ENCODE results near the gene SVEP1.

DNA sequence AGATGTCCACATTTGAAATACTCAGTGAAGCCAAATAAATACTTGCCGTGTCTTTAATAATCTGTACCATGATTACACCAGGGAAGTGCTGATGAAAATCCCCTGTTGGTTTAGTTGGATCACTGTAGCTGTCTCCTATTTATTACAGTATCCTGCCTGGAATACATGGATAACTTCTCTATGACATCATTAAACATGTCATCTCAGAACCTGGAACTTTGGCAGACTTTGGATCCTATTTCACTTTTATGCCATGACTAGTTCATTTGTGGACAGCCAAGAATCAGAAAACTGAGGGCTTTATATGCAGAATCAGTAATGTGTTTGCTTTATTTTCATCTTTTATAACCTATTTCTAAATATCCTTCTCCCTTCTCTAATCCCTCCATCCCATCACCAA is 241.8 kb downstream of the SVEP1 start, which contains the start of gene TXNDC8:
- TF ChIP-seq, protein P1, sequence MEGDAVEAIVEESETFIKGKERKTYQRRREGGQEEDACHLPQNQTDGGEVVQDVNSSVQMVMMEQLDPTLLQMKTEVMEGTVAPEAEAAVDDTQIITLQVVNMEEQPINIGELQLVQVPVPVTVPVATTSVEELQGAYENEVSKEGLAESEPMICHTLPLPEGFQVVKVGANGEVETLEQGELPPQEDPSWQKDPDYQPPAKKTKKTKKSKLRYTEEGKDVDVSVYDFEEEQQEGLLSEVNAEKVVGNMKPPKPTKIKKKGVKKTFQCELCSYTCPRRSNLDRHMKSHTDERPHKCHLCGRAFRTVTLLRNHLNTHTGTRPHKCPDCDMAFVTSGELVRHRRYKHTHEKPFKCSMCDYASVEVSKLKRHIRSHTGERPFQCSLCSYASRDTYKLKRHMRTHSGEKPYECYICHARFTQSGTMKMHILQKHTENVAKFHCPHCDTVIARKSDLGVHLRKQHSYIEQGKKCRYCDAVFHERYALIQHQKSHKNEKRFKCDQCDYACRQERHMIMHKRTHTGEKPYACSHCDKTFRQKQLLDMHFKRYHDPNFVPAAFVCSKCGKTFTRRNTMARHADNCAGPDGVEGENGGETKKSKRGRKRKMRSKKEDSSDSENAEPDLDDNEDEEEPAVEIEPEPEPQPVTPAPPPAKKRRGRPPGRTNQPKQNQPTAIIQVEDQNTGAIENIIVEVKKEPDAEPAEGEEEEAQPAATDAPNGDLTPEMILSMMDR (IDR thresholded peaks at IDR 0.05): no peak
- no peak for TF ChIP-seq POLR2A (IDR thresholded peaks at IDR 0.05)

Measured in Peyer's patch (tissue), 4 donors.